Liver (tissue), 9 donors: Measurements from ENCODE around the gene MRPL27. TPM values are rescaled to one million over a fixed set of nuclear protein-coding genes. Genes with fewer than 3 reads are reported as not detected.

Experiments
- DNase-seq: peaks from one replicate; pipeline ENCODE4 v3.0.0-alpha.2; 2017; ENCODE audit warnings: low spot score
- H3K27ac ChIP-seq, 2 donors: one replicate each; pipeline ENCODE4 v1.7.0; 2013; ENCODE audit warnings: inconsistent platforms in 2 of 2, low read length in 2 of 2, control low read depth in 1 of 2, low read depth in 1 of 2, mild to moderate bottlenecking in 1 of 2
- H3K27me3 ChIP-seq, 4 donors: one replicate each; pipeline versions ENCODE4 v1.6.1 to v1.7.0; 2013; ENCODE audit warnings: low read length in 3 of 4, inconsistent platforms in 1 of 4, mild to moderate bottlenecking in 1 of 4, moderate library complexity in 1 of 4; ENCODE audit not compliant: control insufficient read depth in 4 of 4, insufficient read depth in 4 of 4
- H3K36me3 ChIP-seq, 4 donors: one replicate each; pipeline versions ENCODE4 v1.6.1 to v1.7.0; 2013; ENCODE audit warnings: low read length in 3 of 4, mild to moderate bottlenecking in 3 of 4, low read depth in 1 of 4, moderate library complexity in 1 of 4; ENCODE audit not compliant: control insufficient read depth in 4 of 4, insufficient read depth in 3 of 4
- H3K4me1 ChIP-seq, 4 donors: one replicate each; pipeline versions ENCODE4 v1.6.1 to v1.7.0; 2013; ENCODE audit warnings: low read length in 3 of 4, mild to moderate bottlenecking in 3 of 4, moderate library complexity in 1 of 4; ENCODE audit not compliant: control insufficient read depth in 4 of 4, insufficient read depth in 4 of 4
- H3K4me3 ChIP-seq, 3 donors: one replicate each; pipeline versions ENCODE4 v1.6.1 to v1.7.0; 2013; ENCODE audit warnings: low read length in 3 of 3, control low read depth in 1 of 3, low read depth in 1 of 3, mild to moderate bottlenecking in 1 of 3
- H3K9ac ChIP-seq, 2 donors: one replicate each; pipeline ENCODE4 v1.7.0; 2013; ENCODE audit warnings: low read length in 2 of 2, mild to moderate bottlenecking in 2 of 2, moderate library complexity in 2 of 2, control low read depth in 1 of 2, low read depth in 1 of 2
- H3K9me3 ChIP-seq, 4 donors: one replicate each; pipeline versions ENCODE4 v1.6.1 to v1.7.0; 2013; ENCODE audit warnings: low read length in 3 of 4; ENCODE audit not compliant: control insufficient read depth in 4 of 4
- EGR1 ChIP-seq, 2 donors: IDR thresholded peaks; 2 replicates each; pipeline ENCODE4 v1.6.1; 2016 to 2018; ENCODE audit warnings: antibody characterized with exemption in 2 of 2, low read depth in 2 of 2
- FOXA1 ChIP-seq: IDR thresholded peaks from 2 replicates; pipeline ENCODE4 v1.6.1; 2016; ENCODE audit warnings: antibody characterized with exemption
- FOXA2 ChIP-seq: IDR thresholded peaks from 2 replicates; pipeline ENCODE4 v1.6.1; 2016; ENCODE audit warnings: antibody characterized with exemption
- GABPA ChIP-seq, 2 donors: IDR thresholded peaks in 1 of 2; conservative IDR thresholded peaks in 1 of 2; 2 replicates each; pipeline ENCODE4 v1.6.1; 2016; ENCODE audit warnings: antibody characterized with exemption in 2 of 2, mild to moderate bottlenecking in 1 of 2, moderate library complexity in 1 of 2
- HNF4A ChIP-seq, 2 donors: conservative IDR thresholded peaks; 2 replicates each; pipeline ENCODE4 v1.6.1; 2016; ENCODE audit warnings: antibody characterized with exemption in 2 of 2, mild to moderate bottlenecking in 2 of 2
- HNF4G ChIP-seq: IDR thresholded peaks from 2 replicates; pipeline ENCODE4 v1.6.1; 2016; ENCODE audit warnings: antibody characterized with exemption
- JUND ChIP-seq, 2 donors: IDR thresholded peaks; 2 replicates each; pipeline ENCODE4 v1.6.1; 2016; ENCODE audit warnings: antibody characterized with exemption in 2 of 2
- RXRA ChIP-seq, 2 donors: IDR thresholded peaks; 2 replicates each; pipeline ENCODE4 v1.6.1; 2017 to 2018; ENCODE audit warnings: antibody characterized with exemption in 2 of 2, mild to moderate bottlenecking in 1 of 2
- SP1 ChIP-seq: IDR thresholded peaks from 2 replicates; pipeline ENCODE4 v1.6.1; 2018; ENCODE audit warnings: antibody characterized with exemption, mild to moderate bottlenecking
- TAF1 ChIP-seq: conservative IDR thresholded peaks from 2 replicates; pipeline ENCODE4 v1.6.1; 2016; ENCODE audit warnings: antibody characterized with exemption, mild to moderate bottlenecking
- YY1 ChIP-seq: IDR thresholded peaks from 2 replicates; pipeline ENCODE4 v1.6.1; 2016; ENCODE audit warnings: antibody characterized with exemption, mild to moderate bottlenecking
- WGBS: extraction: QIAGEN DNeasy Blood & Tissue Kit; methylation state at CpG from one replicate; pipeline ENCODE4 v1.1.7; 2013; 5-methylcytosine and 5-hydroxymethylcytosine counted together
- polyA plus RNA-seq, 2 donors: library from polyadenylated mRNA; stranded (reverse) in 1 of 2; unstranded in 1 of 2; fragments of 200-250 nt in 1 of 2; fragments of >200 nt in 1 of 2; fragmentation: Nextera tagmentation in 1 of 2; extraction: Ambion mirVana in 1 of 2; gene quantifications; one replicate each; pipeline versions ENCODE4 v1.2.1 to v1.2.3, GENCODE V29; 2013 to 2015
- total RNA-seq, 2 donors: library from RNA; depleted of rRNA; stranded (reverse); fragments of >200 nt; gene quantifications; one replicate each; pipeline ENCODE4 v1.2.3, GENCODE V29; 2014
- TF ChIP-seq, protein P1 (sequence below): IDR thresholded peaks from 2 replicates; pipeline ENCODE4 v1.6.1; 2016; ENCODE audit warnings: antibody characterized with exemption, mild to moderate bottlenecking
- TF ChIP-seq, protein P2 (sequence below): IDR thresholded peaks from 2 replicates; pipeline ENCODE4 v1.6.1; 2016; ENCODE audit warnings: antibody characterized with exemption
- TF ChIP-seq, protein P3 (sequence below): IDR thresholded peaks from 2 replicates; pipeline ENCODE4 v1.6.1; 2016; ENCODE audit warnings: antibody characterized with exemption
- TF ChIP-seq, protein P4 (sequence below): fragments of 150-350 bp; IDR thresholded peaks from 2 replicates; pipeline ENCODE4 v1.5.1; 2017; ENCODE audit warnings: improper control_type of control experiment, low read depth, low read length; ENCODE audit not compliant: missing input control
- donor health status: healthy.
- donor health status: healthy.
- donor health status: healthy.
- donor health status: healthy.
- donor health status: healthy.

MRPL27 gene
- total and polyA plus RNA-seq, 4 donors, result 25.9 to 87.1 (median 53.5) TPM

- Histone ChIP-seq H3K27ac (no peak overlapping the region), H3K36me3 (no peaks in the 10 kb centered on the region), H3K27me3 (no peaks in the 10 kb centered on the region), H3K4me1 (peaks cover 6 to 17% (median 11%) of the 10 kb centered on the region in 4 donors), H3K4me3 (peak overlapping the region; percentile 58 to 92 (median 75)), H3K9me3 (no peaks in the 10 kb centered on the region), H3K9ac (peak overlapping the region in 1 of 2 donors; percentile 10)
- WGBS, result 3% methylated on average over 57 of the region's 57 CpGs
- DNase-seq, result no peak
- TF ChIP-seq, protein P1, sequence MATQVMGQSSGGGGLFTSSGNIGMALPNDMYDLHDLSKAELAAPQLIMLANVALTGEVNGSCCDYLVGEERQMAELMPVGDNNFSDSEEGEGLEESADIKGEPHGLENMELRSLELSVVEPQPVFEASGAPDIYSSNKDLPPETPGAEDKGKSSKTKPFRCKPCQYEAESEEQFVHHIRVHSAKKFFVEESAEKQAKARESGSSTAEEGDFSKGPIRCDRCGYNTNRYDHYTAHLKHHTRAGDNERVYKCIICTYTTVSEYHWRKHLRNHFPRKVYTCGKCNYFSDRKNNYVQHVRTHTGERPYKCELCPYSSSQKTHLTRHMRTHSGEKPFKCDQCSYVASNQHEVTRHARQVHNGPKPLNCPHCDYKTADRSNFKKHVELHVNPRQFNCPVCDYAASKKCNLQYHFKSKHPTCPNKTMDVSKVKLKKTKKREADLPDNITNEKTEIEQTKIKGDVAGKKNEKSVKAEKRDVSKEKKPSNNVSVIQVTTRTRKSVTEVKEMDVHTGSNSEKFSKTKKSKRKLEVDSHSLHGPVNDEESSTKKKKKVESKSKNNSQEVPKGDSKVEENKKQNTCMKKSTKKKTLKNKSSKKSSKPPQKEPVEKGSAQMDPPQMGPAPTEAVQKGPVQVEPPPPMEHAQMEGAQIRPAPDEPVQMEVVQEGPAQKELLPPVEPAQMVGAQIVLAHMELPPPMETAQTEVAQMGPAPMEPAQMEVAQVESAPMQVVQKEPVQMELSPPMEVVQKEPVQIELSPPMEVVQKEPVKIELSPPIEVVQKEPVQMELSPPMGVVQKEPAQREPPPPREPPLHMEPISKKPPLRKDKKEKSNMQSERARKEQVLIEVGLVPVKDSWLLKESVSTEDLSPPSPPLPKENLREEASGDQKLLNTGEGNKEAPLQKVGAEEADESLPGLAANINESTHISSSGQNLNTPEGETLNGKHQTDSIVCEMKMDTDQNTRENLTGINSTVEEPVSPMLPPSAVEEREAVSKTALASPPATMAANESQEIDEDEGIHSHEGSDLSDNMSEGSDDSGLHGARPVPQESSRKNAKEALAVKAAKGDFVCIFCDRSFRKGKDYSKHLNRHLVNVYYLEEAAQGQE, result no peak
- TF ChIP-seq FOXA1 (no peak), RXRA (IDR thresholded peaks at IDR 0.05) (no peak), EGR1 (IDR thresholded peaks at IDR 0.05; ENCODE audit: low read depth in 2 of 2) (no peak), TAF1 (no peak), HNF4G (no peak), FOXA2 (no peak), HNF4A (conservative IDR thresholded peaks at IDR 0.05) (no peak), GABPA (IDR thresholded peaks at IDR 0.05 in 1 of 2, conservative IDR thresholded peaks at IDR 0.05 in 1 of 2) (no peak), JUND (IDR thresholded peaks at IDR 0.05) (no peak), YY1 (no peak)
- TF ChIP-seq, protein P2, sequence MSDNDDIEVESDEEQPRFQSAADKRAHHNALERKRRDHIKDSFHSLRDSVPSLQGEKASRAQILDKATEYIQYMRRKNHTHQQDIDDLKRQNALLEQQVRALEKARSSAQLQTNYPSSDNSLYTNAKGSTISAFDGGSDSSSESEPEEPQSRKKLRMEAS, result no peak
- TF ChIP-seq, protein P3, sequence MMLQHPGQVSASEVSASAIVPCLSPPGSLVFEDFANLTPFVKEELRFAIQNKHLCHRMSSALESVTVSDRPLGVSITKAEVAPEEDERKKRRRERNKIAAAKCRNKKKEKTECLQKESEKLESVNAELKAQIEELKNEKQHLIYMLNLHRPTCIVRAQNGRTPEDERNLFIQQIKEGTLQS, result no peak
- TF ChIP-seq, protein P4, sequence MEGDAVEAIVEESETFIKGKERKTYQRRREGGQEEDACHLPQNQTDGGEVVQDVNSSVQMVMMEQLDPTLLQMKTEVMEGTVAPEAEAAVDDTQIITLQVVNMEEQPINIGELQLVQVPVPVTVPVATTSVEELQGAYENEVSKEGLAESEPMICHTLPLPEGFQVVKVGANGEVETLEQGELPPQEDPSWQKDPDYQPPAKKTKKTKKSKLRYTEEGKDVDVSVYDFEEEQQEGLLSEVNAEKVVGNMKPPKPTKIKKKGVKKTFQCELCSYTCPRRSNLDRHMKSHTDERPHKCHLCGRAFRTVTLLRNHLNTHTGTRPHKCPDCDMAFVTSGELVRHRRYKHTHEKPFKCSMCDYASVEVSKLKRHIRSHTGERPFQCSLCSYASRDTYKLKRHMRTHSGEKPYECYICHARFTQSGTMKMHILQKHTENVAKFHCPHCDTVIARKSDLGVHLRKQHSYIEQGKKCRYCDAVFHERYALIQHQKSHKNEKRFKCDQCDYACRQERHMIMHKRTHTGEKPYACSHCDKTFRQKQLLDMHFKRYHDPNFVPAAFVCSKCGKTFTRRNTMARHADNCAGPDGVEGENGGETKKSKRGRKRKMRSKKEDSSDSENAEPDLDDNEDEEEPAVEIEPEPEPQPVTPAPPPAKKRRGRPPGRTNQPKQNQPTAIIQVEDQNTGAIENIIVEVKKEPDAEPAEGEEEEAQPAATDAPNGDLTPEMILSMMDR, result no peak
Measured at GRCh38 chr17:50346313-50347116, 26.5 kb downstream of the MRPL27 start.

DNA sequence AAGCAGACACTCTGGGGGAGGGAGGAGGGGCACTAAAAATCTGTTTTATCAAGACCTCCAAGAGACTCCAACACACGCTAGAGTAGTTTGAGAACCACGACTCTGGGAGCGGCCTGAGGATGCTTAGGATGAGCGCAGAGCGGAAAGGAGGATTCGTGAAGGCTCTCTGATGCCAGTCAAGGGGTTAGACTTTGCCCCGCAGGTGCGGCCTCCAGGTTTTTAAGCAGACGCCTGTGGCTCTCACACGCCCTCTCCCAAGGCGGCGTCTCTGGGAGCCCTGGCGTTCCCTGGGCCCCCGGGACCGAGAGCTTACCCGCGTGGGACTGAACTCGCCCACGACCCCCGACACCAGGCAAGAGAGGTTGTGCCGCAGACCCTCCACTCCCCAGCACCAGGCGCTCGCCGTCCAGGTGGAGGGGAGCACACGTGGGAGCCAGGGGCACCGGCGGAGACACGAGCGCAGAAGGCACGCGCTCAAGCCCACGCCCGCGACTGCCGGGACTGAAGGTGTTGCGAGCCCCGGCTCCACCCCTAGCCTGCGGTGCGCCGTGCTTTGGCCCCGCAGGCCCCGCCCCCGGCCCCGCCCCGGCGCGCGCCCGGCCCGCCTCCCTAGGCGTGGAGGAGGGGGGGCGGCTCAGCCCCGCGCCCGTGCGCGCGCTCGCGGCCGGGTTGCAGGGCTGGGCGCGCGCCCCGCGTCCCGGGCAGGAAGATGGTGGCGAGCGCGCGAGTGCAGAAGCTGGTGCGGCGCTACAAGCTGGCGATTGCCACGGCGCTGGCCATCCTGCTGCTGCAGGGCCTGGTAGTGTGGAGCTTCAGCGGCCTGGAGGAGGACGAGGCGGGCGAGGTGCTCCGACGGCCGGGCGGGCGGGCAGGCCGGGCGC, 27.3 kb downstream of the MRPL27 start, which contains the start of gene XYLT2:
Gene XYLT2, plus strand, starts transcription at position 695 of the 881 bp plus-strand sequence. Its CDS starts 15 bp downstream, at position 710.
- peak within 1 kb of the TSS; percentile 62 to 92 (median 75) for H3K4me3 ChIP-seq
- H3K9ac ChIP-seq, result peak within 1 kb of the TSS in 1 of 2 donors; percentile 10
- peak; percentile 89 for DNase-seq
- H3K36me3 ChIP-seq, result no peaks in the 10 kb centered on the region
- WGBS, result 3% methylated on average over 87 of the region's 87 CpGs
- peaks cover 6 to 17% (median 11%) of the 10 kb centered on the region in 4 donors for H3K4me1 ChIP-seq
- peak within 1 kb of the TSS in 1 of 2 donors; percentile 43 for H3K27ac ChIP-seq
- no peaks in the 10 kb centered on the region for H3K27me3 ChIP-seq
- H3K9me3 ChIP-seq, result no peaks in the 10 kb centered on the region
- TF ChIP-seq HNF4A (conservative IDR thresholded peaks at IDR 0.05) (peak in 1 of 2 donors; percentile 49), SP1 (no peak)
